K562 (cell line): ENCODE results near the gene KCNE1.
"Not testable (repeated sequence)": the region's sequence is repeated elsewhere in the genome, so short reads cannot be mapped to it uniquely, and the experiment has no call there.

Source experiments
- YY1 ChIP-seq, 3 experiments: IDR thresholded peaks; 2 replicates each; pipeline ENCODE4 v1.6.1; 2011; ENCODE audit warnings: low read length in 2 of 3, mild to moderate bottlenecking in 2 of 3, moderate library complexity in 2 of 3, borderline replicate concordance in 1 of 3, control low read depth in 1 of 3, low read depth in 1 of 3; ENCODE audit not compliant: insufficient read depth in 3 of 3, insufficient replicate concordance in 2 of 3, control insufficient read depth in 1 of 3, insufficient read length in 1 of 3; ENCODE audit errors: extremely low read depth in 1 of 3
- ZNF239 ChIP-seq: fragments of 250-450 bp; sonication (Bioruptor Pico); IDR thresholded peaks from 2 replicates; pipeline ENCODE4 v1.4.0; 2020; ENCODE audit warnings: mild to moderate bottlenecking

DNA sequence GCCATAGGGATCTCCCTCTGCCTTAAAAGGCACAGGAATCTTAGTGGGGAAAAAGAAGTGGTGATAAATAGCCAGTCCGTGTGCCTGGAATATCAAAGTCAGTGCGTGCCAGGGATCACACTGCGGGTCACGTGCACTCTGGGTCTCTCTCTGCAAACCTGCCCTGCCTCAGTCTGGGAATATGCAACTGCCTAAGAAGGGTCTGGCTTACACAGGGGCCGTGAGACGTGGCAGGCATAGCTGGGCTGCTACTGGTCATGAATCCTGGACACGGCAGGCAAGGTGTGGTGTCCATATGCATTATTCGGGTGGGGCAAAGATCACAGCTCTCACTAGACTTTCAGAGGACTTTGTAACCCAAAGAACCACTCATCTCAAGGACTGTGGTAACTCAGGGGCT is 65.0 kb downstream of the KCNE1 start:
- TF ChIP-seq YY1 (IDR thresholded peaks at IDR 0.05; ENCODE audit: borderline replicate concordance in 1 of 3, control insufficient read depth in 1 of 3, extremely low read depth in 1 of 3, insufficient read depth in 3 of 3, insufficient read length in 1 of 3, insufficient replicate concordance in 2 of 3, low read depth in 1 of 3, low read length in 2 of 3); ZNF239: not testable (repeated sequence)
